ENCODE results near the gene RAD51D. TPM values are rescaled to one million over a fixed set of nuclear protein-coding genes. Genes with fewer than 3 reads are reported as not detected.

The RAD51D gene
- total and polyA plus RNA-seq, 2 donors (not counting 1 experiment from before 2014, with no cell fraction given), result 12.6 to 15.6 TPM

GRCh38 chr17:35148144-35148543, 28.5 kb upstream of the RAD51D start:
- no peak overlapping the region for H3K9ac ChIP-seq (ENCODE audit: insufficient read depth, low read length)
- no peak overlapping the region for H3K4me3 ChIP-seq (replicated peaks in 1 of 4; ENCODE audit: control extremely low read depth in 1 of 4, insufficient read depth in 1 of 4, low read depth in 3 of 4, low read length in 4 of 4)
- TF ChIP-seq, protein P1, sequence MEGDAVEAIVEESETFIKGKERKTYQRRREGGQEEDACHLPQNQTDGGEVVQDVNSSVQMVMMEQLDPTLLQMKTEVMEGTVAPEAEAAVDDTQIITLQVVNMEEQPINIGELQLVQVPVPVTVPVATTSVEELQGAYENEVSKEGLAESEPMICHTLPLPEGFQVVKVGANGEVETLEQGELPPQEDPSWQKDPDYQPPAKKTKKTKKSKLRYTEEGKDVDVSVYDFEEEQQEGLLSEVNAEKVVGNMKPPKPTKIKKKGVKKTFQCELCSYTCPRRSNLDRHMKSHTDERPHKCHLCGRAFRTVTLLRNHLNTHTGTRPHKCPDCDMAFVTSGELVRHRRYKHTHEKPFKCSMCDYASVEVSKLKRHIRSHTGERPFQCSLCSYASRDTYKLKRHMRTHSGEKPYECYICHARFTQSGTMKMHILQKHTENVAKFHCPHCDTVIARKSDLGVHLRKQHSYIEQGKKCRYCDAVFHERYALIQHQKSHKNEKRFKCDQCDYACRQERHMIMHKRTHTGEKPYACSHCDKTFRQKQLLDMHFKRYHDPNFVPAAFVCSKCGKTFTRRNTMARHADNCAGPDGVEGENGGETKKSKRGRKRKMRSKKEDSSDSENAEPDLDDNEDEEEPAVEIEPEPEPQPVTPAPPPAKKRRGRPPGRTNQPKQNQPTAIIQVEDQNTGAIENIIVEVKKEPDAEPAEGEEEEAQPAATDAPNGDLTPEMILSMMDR (conservative IDR thresholded peaks at IDR 0.05 in 1 of 2, IDR thresholded peaks at IDR 0.05 in 1 of 2; ENCODE audit: low read depth in 1 of 2, low read length in 2 of 2), result no peak
- TF ChIP-seq EZH2 (IDR thresholded peaks at IDR 0.05; ENCODE audit: low read length, missing control alignments), result no peak
- H4K20me1 ChIP-seq (ENCODE audit: control insufficient read depth, extremely low read depth, insufficient read depth, low read length), result no peaks in the 10 kb centered on the region
- peaks cover 17% of the 10 kb centered on the region for H3K27me3 ChIP-seq (ENCODE audit: control insufficient read depth, insufficient read depth, low read length)
- H3K9me3 ChIP-seq (ENCODE audit: control insufficient read depth, insufficient read depth, low read depth, low read length), result no peaks in the 10 kb centered on the region
- H2AFZ ChIP-seq (ENCODE audit: low read length), result no peak overlapping the region
- H3K4me1 ChIP-seq (ENCODE audit: control insufficient read depth, extremely low read depth, insufficient read depth, low read length), result no peaks in the 10 kb centered on the region
- no peak for DNase-seq (ENCODE audit: low read depth in 2 of 2)
- H3K36me3 ChIP-seq (ENCODE audit: control insufficient read depth, insufficient read depth, low read length), result no peaks in the 10 kb centered on the region
- H3K27ac ChIP-seq (ENCODE audit: insufficient read depth, low read length), result no peak overlapping the region
- no peak overlapping the region for H3K4me2 ChIP-seq (ENCODE audit: extremely low read depth, insufficient read depth, low read length)
- H3K79me2 ChIP-seq (ENCODE audit: control insufficient read depth, insufficient read depth, low read length), result no peaks in the 10 kb centered on the region

DNA sequence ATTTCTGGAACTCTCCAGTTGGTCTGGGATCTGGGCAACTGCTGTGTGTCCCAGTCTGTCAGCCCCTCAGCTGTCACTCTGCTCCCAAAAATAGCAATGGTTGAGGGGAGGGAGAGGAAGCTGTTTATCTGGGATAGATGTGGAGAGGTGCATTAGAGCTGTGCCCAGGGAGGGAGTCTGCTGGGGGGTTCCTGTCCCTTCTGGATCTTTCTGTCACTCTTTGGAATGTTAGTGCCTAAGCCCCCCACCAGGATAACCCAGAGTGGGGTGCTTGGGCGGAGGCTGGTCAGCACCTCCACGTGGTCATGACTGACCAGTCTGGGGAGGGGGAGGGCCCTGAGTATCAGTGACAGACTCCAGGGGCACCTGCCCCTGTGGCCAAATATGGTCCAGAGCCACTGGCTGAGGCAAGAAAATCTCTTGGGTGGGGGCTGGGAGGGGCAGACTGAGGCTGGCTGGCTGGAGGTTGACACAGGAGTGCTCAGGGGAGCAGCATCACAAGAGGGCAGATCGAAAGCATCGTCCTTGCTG, 27.8 kb upstream of the RAD51D start, which contains the start of gene UNC45B:
Gene UNC45B (plus strand): TSS at position 443 of the 531 bp plus-strand sequence. CDS start 447 bp downstream, outside the sequence.
- H3K27ac ChIP-seq (ENCODE audit: insufficient read depth, low read length), result no peak within 1 kb of the TSS
- no peaks in the 10 kb centered on the region for H3K4me1 ChIP-seq (ENCODE audit: control insufficient read depth, extremely low read depth, insufficient read depth, low read length)

GRCh38 chr17:35146214-35146833, 26.7 kb upstream of the RAD51D start:
- no peak for TF ChIP-seq EZH2 (IDR thresholded peaks at IDR 0.05; ENCODE audit: low read length, missing control alignments)
- TF ChIP-seq, protein P1 (conservative IDR thresholded peaks at IDR 0.05 in 1 of 2, IDR thresholded peaks at IDR 0.05 in 1 of 2; ENCODE audit: low read depth in 1 of 2, low read length in 2 of 2), result no peak
- Histone ChIP-seq H3K79me2 (ENCODE audit: control insufficient read depth, insufficient read depth, low read length) (peaks cover 7% of the 10 kb centered on the region), H3K27ac (ENCODE audit: insufficient read depth, low read length) (no peak overlapping the region), H2AFZ (ENCODE audit: low read length) (no peak overlapping the region), H3K4me3 (replicated peaks in 1 of 4; ENCODE audit: control extremely low read depth in 1 of 4, insufficient read depth in 1 of 4, low read depth in 3 of 4, low read length in 4 of 4) (no peak overlapping the region), H3K4me2 (ENCODE audit: extremely low read depth, insufficient read depth, low read length) (no peak overlapping the region), H4K20me1 (ENCODE audit: control insufficient read depth, extremely low read depth, insufficient read depth, low read length) (no peaks in the 10 kb centered on the region), H3K36me3 (ENCODE audit: control insufficient read depth, insufficient read depth, low read length) (no peaks in the 10 kb centered on the region), H3K9ac (ENCODE audit: insufficient read depth, low read length) (no peak overlapping the region), H3K9me3 (ENCODE audit: control insufficient read depth, insufficient read depth, low read depth, low read length) (no peaks in the 10 kb centered on the region), H3K27me3 (ENCODE audit: control insufficient read depth, insufficient read depth, low read length) (peaks cover 14% of the 10 kb centered on the region), H3K4me1 (ENCODE audit: control insufficient read depth, extremely low read depth, insufficient read depth, low read length) (no peaks in the 10 kb centered on the region)
- no peak for DNase-seq (ENCODE audit: low read depth in 2 of 2)

More for the DNA sequence above, 27.8 kb upstream of the RAD51D start, which contains the start of gene UNC45B:
- H3K4me3 ChIP-seq (replicated peaks in 1 of 4; ENCODE audit: control extremely low read depth in 1 of 4, insufficient read depth in 1 of 4, low read depth in 3 of 4, low read length in 4 of 4), result no peak within 1 kb of the TSS
- no peak for DNase-seq (ENCODE audit: low read depth in 2 of 2)
- H3K4me2 ChIP-seq (ENCODE audit: extremely low read depth, insufficient read depth, low read length), result no peak within 1 kb of the TSS
- H4K20me1 ChIP-seq (ENCODE audit: control insufficient read depth, extremely low read depth, insufficient read depth, low read length), result no peaks in the 10 kb centered on the region
- no peaks in the 10 kb centered on the region for H3K79me2 ChIP-seq (ENCODE audit: control insufficient read depth, insufficient read depth, low read length)
- no peak for TF ChIP-seq EZH2 (IDR thresholded peaks at IDR 0.05; ENCODE audit: low read length, missing control alignments)
- TF ChIP-seq, protein P1 (conservative IDR thresholded peaks at IDR 0.05 in 1 of 2, IDR thresholded peaks at IDR 0.05 in 1 of 2; ENCODE audit: low read depth in 1 of 2, low read length in 2 of 2), result no peak
- H3K9ac ChIP-seq (ENCODE audit: insufficient read depth, low read length), result no peak within 1 kb of the TSS
- H3K9me3 ChIP-seq (ENCODE audit: control insufficient read depth, insufficient read depth, low read depth, low read length), result no peaks in the 10 kb centered on the region
- H3K27me3 ChIP-seq (ENCODE audit: control insufficient read depth, insufficient read depth, low read length), result peaks cover 14% of the 10 kb centered on the region
- no peak within 1 kb of the TSS for H2AFZ ChIP-seq (ENCODE audit: low read length)
- H3K36me3 ChIP-seq (ENCODE audit: control insufficient read depth, insufficient read depth, low read length), result no peaks in the 10 kb centered on the region

All from fibroblast of lung (primary cell).